Osteoblast (primary cell): ENCODE data around the gene SCYGR1. TPM values are rescaled to one million over a fixed set of nuclear protein-coding genes. Genes with fewer than 3 reads are reported as not detected.

ENCODE experiments used
- DNase-seq: peaks from one replicate; pipeline ENCODE4 v3.0.0; 2011; ENCODE audit warnings: low spot score, mixed read lengths; ENCODE audit not compliant: insufficient read length; ENCODE audit errors: missing footprints
- H2AFZ ChIP-seq: 2 replicates; pipeline ENCODE4 v1.6.0; 2011; ENCODE audit warnings: mild to moderate bottlenecking, low read length
- H3K27ac ChIP-seq: 2 replicates; pipeline ENCODE4 v1.5.1; 2011; ENCODE audit warnings: mild to moderate bottlenecking, low read depth, low read length, moderate library complexity
- H3K27me3 ChIP-seq: 2 replicates; pipeline ENCODE4 v1.6.0; 2012; ENCODE audit warnings: mild to moderate bottlenecking, control low read depth, inconsistent platforms, low read length, moderate library complexity; ENCODE audit not compliant: insufficient read depth
- H3K36me3 ChIP-seq: 2 replicates; pipeline ENCODE4 v1.5.1; 2011; ENCODE audit warnings: mild to moderate bottlenecking, low read length, control low read depth, moderate library complexity; ENCODE audit not compliant: insufficient read depth
- H3K4me1 ChIP-seq: 2 replicates; pipeline ENCODE4 v1.5.1; 2011; ENCODE audit warnings: mild to moderate bottlenecking, low read length, control low read depth, moderate library complexity; ENCODE audit not compliant: insufficient read depth
- H3K4me2 ChIP-seq: 2 replicates; pipeline ENCODE4 v1.6.0; 2011; ENCODE audit warnings: mild to moderate bottlenecking, low read length; ENCODE audit not compliant: insufficient read depth
- H3K4me3 ChIP-seq: fragments of 200-600 bp; sonication (generic); 3 replicates; pipeline ENCODE4 v1.5.1; 2012; ENCODE audit warnings: mild to moderate bottlenecking, low read length, inconsistent platforms; ENCODE audit not compliant: insufficient read depth
- H3K79me2 ChIP-seq: 2 replicates; pipeline ENCODE4 v1.6.0; 2012; ENCODE audit warnings: mild to moderate bottlenecking, low read length, control low read depth, inconsistent platforms; ENCODE audit not compliant: insufficient read depth
- H3K9me3 ChIP-seq: 2 replicates; pipeline ENCODE4 v1.5.1; 2011; ENCODE audit warnings: low read depth, low read length, control low read depth
- H4K20me1 ChIP-seq: 2 replicates; pipeline ENCODE4 v1.6.0; 2012; ENCODE audit warnings: mild to moderate bottlenecking, low read length, control low read depth; ENCODE audit not compliant: insufficient read depth
- total RNA-seq: library from RNA; depleted of rRNA; stranded (reverse); fragments of >200 nt; gene quantifications from 2 replicates; pipeline ENCODE4 v1.2.3, GENCODE V29; 2012
- TF ChIP-seq, protein P1 (sequence below): IDR thresholded peaks from 2 replicates; pipeline ENCODE4 v1.5.1; 2011; ENCODE audit warnings: mild to moderate bottlenecking, low read depth, low read length, moderate library complexity; ENCODE audit errors: extremely low read depth

Gene SCYGR1
- total RNA-seq, 1 donor = not detected

DNA sequence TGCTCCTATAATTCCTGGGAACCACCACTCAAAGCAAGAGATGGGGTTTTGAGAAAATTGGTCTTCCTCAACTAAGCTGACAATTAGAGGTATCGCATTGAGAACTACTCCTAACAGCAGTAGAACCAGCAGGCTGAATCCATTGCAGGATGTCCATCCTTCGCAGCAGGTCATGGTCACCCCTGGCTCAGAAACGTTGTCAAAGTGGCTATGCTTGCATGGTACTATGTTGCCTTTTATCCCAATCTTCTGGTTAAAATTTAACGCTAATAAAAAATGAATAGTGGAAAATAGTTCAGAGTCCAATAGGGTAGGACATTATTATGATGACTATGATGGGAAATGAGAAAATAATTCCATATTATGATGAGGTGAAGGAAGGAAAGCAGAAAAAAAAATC lies 8.7 kb downstream of the SCYGR1 start, which contains the start of gene TM4SF20:
Gene TM4SF20 (minus strand): TSS at position 212 of the 400 bp plus-strand sequence. CDS start 38 bp downstream, at position 174.
- Histone ChIP-seq H3K79me2 (no peaks in the 10 kb centered on the region), H2AFZ (no peak within 1 kb of the TSS), H3K4me3 (no peak within 1 kb of the TSS), H3K4me1 (peaks cover 38% of the 10 kb centered on the region), H3K36me3 (no peaks in the 10 kb centered on the region), H3K27ac (peak within 1 kb of the TSS; percentile 56), H4K20me1 (no peaks in the 10 kb centered on the region), H3K9me3 (no peaks in the 10 kb centered on the region), H3K4me2 (peak within 1 kb of the TSS; percentile 1), H3K27me3 (no peaks in the 10 kb centered on the region)
- no peak for DNase-seq
- TF ChIP-seq, protein P1, sequence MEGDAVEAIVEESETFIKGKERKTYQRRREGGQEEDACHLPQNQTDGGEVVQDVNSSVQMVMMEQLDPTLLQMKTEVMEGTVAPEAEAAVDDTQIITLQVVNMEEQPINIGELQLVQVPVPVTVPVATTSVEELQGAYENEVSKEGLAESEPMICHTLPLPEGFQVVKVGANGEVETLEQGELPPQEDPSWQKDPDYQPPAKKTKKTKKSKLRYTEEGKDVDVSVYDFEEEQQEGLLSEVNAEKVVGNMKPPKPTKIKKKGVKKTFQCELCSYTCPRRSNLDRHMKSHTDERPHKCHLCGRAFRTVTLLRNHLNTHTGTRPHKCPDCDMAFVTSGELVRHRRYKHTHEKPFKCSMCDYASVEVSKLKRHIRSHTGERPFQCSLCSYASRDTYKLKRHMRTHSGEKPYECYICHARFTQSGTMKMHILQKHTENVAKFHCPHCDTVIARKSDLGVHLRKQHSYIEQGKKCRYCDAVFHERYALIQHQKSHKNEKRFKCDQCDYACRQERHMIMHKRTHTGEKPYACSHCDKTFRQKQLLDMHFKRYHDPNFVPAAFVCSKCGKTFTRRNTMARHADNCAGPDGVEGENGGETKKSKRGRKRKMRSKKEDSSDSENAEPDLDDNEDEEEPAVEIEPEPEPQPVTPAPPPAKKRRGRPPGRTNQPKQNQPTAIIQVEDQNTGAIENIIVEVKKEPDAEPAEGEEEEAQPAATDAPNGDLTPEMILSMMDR = no peak

- Histone ChIP-seq H3K27me3 (no peaks in the 10 kb centered on the region), H3K36me3 (no peaks in the 10 kb centered on the region), H3K4me1 (peaks cover 42% of the 10 kb centered on the region), H4K20me1 (no peaks in the 10 kb centered on the region), H3K27ac (peak overlapping the region; percentile 56), H3K9me3 (no peaks in the 10 kb centered on the region), H3K79me2 (no peaks in the 10 kb centered on the region), H3K4me2 (peak overlapping the region; percentile 1), H2AFZ (no peak overlapping the region), H3K4me3 (no peak overlapping the region)
- TF ChIP-seq, protein P1 = no peak
- DNase-seq = peak; percentile 73
Measured at GRCh38 chr2:227378371-227378782, 9.4 kb downstream of the SCYGR1 start.

DNA sequence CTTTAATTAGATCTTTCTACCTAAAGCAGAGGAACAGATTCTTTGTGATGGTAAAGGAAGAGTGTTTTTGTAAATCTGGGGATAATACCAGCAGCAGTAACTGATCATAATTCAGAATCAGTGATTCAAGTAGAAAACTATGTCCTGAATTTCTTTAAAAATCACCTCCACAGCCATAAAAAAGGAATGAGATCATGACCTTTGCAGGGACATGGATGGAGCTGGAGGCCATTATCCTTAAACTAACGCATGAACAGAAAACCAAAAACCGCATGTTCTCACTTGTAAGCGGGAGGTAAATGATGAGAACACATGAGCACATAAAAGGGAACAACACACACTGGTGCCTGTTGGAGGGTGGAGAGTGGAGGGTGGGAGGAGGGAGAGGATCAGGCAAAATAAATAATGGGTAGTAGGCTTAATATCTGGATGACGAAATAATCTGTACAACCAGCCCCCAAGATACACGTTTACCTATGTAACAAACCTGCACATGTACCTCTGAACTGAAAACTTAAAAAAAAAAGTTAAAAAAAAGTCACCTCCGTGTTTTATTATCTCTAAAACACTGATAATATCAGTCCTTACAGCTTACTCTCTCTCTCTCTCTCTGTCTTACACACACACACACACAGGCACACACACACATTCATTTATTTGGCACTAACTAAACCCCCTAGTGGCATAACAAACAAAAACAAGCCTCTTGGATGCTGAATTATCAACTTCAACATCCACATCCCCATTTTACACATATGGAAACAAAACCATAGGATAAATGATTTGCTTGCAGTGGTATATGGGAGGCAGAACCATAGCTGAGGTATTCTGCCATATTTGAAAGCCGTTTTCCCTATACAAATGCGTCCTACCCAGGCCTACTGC lies 10.0 kb downstream of the SCYGR1 start:
- Histone ChIP-seq H3K27me3 (no peaks in the 10 kb centered on the region), H3K4me2 (peak overlapping the region; percentile 3), H3K4me1 (peaks cover 44% of the 10 kb centered on the region), H3K9me3 (no peaks in the 10 kb centered on the region), H3K27ac (peak overlapping the region; percentile 56), H2AFZ (no peak overlapping the region), H3K4me3 (no peak overlapping the region), H3K79me2 (no peaks in the 10 kb centered on the region), H3K36me3 (no peaks in the 10 kb centered on the region), H4K20me1 (no peaks in the 10 kb centered on the region)
- DNase-seq = no peak
- TF ChIP-seq, protein P1 = no peak

DNA sequence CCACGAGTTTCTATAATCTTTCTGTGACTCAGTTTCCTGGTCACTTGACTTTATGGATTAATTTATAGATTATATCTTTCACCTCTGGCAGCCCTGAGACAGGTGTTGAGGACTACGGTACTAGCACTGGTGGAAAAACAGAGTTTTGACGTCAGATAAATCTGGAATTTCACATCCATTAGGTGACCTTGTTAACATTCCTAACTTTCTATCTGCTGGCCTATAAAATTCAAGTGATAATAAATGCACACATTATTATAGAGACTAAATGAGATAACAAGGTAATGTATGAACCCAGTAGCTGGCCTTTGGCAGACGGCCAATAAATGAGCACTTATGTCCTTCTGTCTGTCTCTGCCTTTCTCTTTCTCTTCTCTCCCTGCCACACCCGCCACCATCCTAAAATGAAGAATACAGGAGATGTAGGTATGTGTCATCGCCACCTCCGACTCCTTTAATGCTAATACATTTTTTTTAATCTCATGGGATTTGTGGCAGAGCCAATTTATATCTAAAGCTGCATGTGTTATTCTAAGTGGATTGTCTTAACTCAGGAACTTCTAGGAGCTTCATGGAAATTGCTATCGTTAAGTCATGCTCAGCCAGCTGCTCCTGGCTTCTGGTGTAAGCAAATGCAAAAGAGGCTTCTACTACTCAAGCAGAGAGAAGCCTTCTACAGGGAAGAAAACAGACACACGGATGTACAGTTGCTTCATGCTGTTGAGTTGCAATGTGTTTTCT lies 10.9 kb downstream of the SCYGR1 start:
- TF ChIP-seq, protein P1 = no peak
- H3K36me3 ChIP-seq = no peaks in the 10 kb centered on the region
- H3K9me3 ChIP-seq = no peaks in the 10 kb centered on the region
- H3K4me2 ChIP-seq = peak overlapping the region; percentile 3
- peak overlapping the region; percentile 56 for H3K27ac ChIP-seq
- no peak overlapping the region for H2AFZ ChIP-seq
- H3K27me3 ChIP-seq = no peaks in the 10 kb centered on the region
- peaks cover 46% of the 10 kb centered on the region for H3K4me1 ChIP-seq
- H3K4me3 ChIP-seq = no peak overlapping the region
- no peaks in the 10 kb centered on the region for H3K79me2 ChIP-seq
- no peaks in the 10 kb centered on the region for H4K20me1 ChIP-seq
- peak; percentile 49 for DNase-seq
